HepG2 (cell line): ENCODE data around the gene MSI2. TPM values are rescaled to one million over a fixed set of nuclear protein-coding genes. Genes with fewer than 3 reads are reported as not detected.

Experiments
- ATAC-seq: fragments of 200-7000 bp; cut with Tn5 transposase; 3 replicates; pipeline ENCODE4 v1.9.1; 2020; ENCODE audit warnings: mild to moderate bottlenecking, moderate library complexity
- BruUV-seq: library from RNA; stranded (reverse); fragments of 400-500 nt; replicated peaks from 2 replicates; lab custom pipeline; 2021; lab: Mats Ljungman, UMichigan
- CTCF ChIA-PET: fragments of 300-600 bp; formaldehyde crosslinking; extraction: SDS; loops from one replicate; lab custom pipeline; 2021; ENCODE audit warnings: low total read pairs, inconsistent platforms, low intra/inter-chr PET ratio; lab: Yijun Ruan, JAX
- POLR2A ChIA-PET: fragments of 350-600 bp; sonication (Branson Sonifier 250); formaldehyde crosslinking; loops from one replicate; lab custom pipeline; 2020; ENCODE audit warnings: antibody characterized with exemption, inconsistent platforms; lab: Yijun Ruan, JAX
- DNase-seq: peaks from one replicate; pipeline ENCODE4 v3.0.0-alpha.2; 2015; ENCODE audit warnings: low spot score
- FAIRE-seq: peaks from 3 replicates; lab custom pipeline; 2011; peaks lifted over from hg19 to GRCh38; lab: Jason Lieb, UNC
- H2AFZ ChIP-seq: one replicate; pipeline ENCODE4 v1.6.1; 2011; ENCODE audit warnings: low read length, inconsistent platforms
- H3K27ac ChIP-seq: fragments of 300-600 bp; 3 replicates; pipeline ENCODE4 v1.8.0; 2011; ENCODE audit warnings: mixed run types, mild to moderate bottlenecking, mixed read lengths, low read length, inconsistent platforms; ENCODE audit not compliant: insufficient read depth; ENCODE audit errors: extremely low read length
- H3K27me3 ChIP-seq, 2 experiments: fragments of 200-600 bp in 1 of 2; 2 replicates in 1 of 2; 3 replicates in 1 of 2; pipeline versions ENCODE4 v1.6.0 to v1.8.0; 2011; ENCODE audit warnings: low read length in 2 of 2, mild to moderate bottlenecking in 2 of 2, moderate library complexity in 2 of 2, inconsistent platforms in 1 of 2; ENCODE audit not compliant: insufficient read depth in 2 of 2, control insufficient read depth in 1 of 2
- H3K36me3 ChIP-seq, 2 experiments: fragments of 200-600 bp in 1 of 2; replicated peaks in 1 of 2; 2 replicates in 1 of 2; 3 replicates in 1 of 2; pipeline versions ENCODE4 v1.5.1 to v1.8.0; 2011; ENCODE audit warnings: low read length in 2 of 2, inconsistent platforms in 1 of 2; ENCODE audit not compliant: insufficient read depth in 2 of 2, control insufficient read depth in 1 of 2
- H3K4me1 ChIP-seq: 2 replicates; pipeline ENCODE4 v1.5.1; 2012; ENCODE audit warnings: low read length, inconsistent platforms; ENCODE audit not compliant: insufficient read depth
- H3K4me2 ChIP-seq: 2 replicates; pipeline ENCODE4 v1.6.0; 2011; ENCODE audit warnings: low read depth, low read length, inconsistent platforms
- H3K4me3 ChIP-seq, 3 experiments: fragments of 200-600 bp in 1 of 3; sonication (generic), shearing (Covaris generic) in 1 of 3; replicated peaks in 1 of 3; 2 replicates each; pipeline ENCODE4 v1.5.1; 2011 to 2016; ENCODE audit warnings: low read length in 3 of 3, inconsistent platforms in 2 of 3, low read depth in 2 of 3, mild to moderate bottlenecking in 2 of 3, control low read depth in 1 of 3, mixed read lengths in 1 of 3; ENCODE audit not compliant: insufficient read depth in 1 of 3
- H3K79me2 ChIP-seq: one replicate; pipeline ENCODE4 v1.6.1; 2011; ENCODE audit warnings: low read length, inconsistent platforms; ENCODE audit not compliant: insufficient read depth
- H3K9ac ChIP-seq: 2 replicates; pipeline ENCODE4 v1.6.0; 2011; ENCODE audit warnings: mild to moderate bottlenecking, low read depth, low read length, inconsistent platforms; ENCODE audit not compliant: insufficient read depth
- H3K9me3 ChIP-seq: 2 replicates; pipeline ENCODE4 v1.5.1; 2012; ENCODE audit warnings: mild to moderate bottlenecking, low read length
- H4K20me1 ChIP-seq: 2 replicates; pipeline ENCODE4 v1.6.0; 2011; ENCODE audit warnings: inconsistent platforms, mild to moderate bottlenecking, low read length, moderate library complexity; ENCODE audit not compliant: insufficient read depth
- KMT2A ChIP-seq: sonication (generic); formaldehyde crosslinking; IDR thresholded peaks from 2 replicates; pipeline ENCODE4 v1.4.0; 2020; ENCODE audit warnings: missing genetic modification reagents
- TMF1 ChIP-seq: sonication (generic); formaldehyde crosslinking; IDR thresholded peaks from 2 replicates; pipeline ENCODE4 v1.8.1; 2022; ENCODE audit warnings: low read depth, missing genetic modification reagents
- WGBS: methylation state at CpG from one replicate; pipeline ENCODE4 v1.1.6; 2017; ENCODE audit warnings: low lambda C conversion rate; 5-methylcytosine and 5-hydroxymethylcytosine counted together
- in situ Hi-C: cut with HindIII; loops from 2 replicates; pipeline ENCODE4 v1.10.0; 2017; ENCODE audit warnings: low pct_unique_long_range_greater_than_20kb; ENCODE audit not compliant: extremely low pct_ligation_motif_present
- intact Hi-C: fragments of 100-400 bp; cut with micrococcal nuclease; formaldehyde crosslinking; loops from one replicate; pipeline ENCODE4 v1.10.0; 2022; ENCODE audit not compliant: unreplicated experiment
- polyA plus RNA-seq, 8 experiments: library from polyadenylated mRNA; depleted of rRNA in 3 of 8; stranded (reverse) in 7 of 8; unstranded in 1 of 8; fragments of >200 nt; fragmentation: Illumina TruSeq in 4 of 8; extraction: Trizol in 4 of 8; gene quantifications; 2 replicates each; pipeline versions ENCODE4 v1.2.1 to v1.2.3, GENCODE V29; 2011 to 2016; ENCODE audit warnings: low read depth in 4 of 8, missing spikeins in 1 of 8, mixed read lengths in 1 of 8; ENCODE audit not compliant: insufficient read depth in 1 of 8
- total RNA-seq, 5 experiments: library from RNA; depleted of rRNA; stranded (reverse); fragments of >200 nt; fragmentation: Illumina TruSeq; extraction: Trizol; gene quantifications; 2 replicates each; pipeline ENCODE4 v1.2.3, GENCODE V29; 2016; ENCODE audit warnings: low read depth in 1 of 5
- TF ChIP-seq, protein P1 (sequence below): IDR thresholded peaks from 2 replicates; pipeline ENCODE4 v1.6.1; 2016
- TF ChIP-seq, protein P2 (sequence below): sonication (generic); formaldehyde crosslinking; IDR thresholded peaks from 2 replicates; pipeline ENCODE4 v1.5.1; 2020; ENCODE audit warnings: mild to moderate bottlenecking, missing genetic modification reagents, moderate library complexity
- TF ChIP-seq, protein P3 (sequence below): sonication (generic); formaldehyde crosslinking; IDR thresholded peaks from 2 replicates; pipeline ENCODE4 v1.4.0; 2020; ENCODE audit warnings: missing genetic modification reagents, mild to moderate bottlenecking, borderline replicate concordance

MSI2 gene
- total and polyA plus RNA-seq, 2 of the 13 experiments (the other 11 are each of a cell fraction or from before 2014, with no cell fraction given) = 77.5 to 78.4 TPM

DNA sequence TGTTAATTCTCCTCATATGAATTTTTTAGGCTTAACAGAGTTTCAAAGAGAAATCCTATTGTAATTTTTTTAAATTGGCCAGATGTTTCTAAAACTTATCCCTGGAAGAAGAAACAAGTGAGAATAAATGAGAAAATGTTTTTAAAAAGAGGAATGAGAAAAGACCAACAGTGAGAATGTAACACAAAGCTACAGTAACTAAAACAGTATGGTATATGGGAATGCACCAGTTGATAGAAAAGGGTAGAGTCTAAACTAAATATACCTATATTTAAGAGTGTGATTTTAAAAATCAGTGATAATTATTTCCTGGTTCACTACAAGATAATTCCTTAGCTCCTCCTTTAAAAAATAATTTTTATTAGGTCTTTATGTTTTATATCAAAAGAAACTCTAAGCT lies 360.9 kb downstream of the MSI2 start (continued):
- TF ChIP-seq TMF1 = no peak
- no peak for TF ChIP-seq KMT2A (CRISPR knock-in tag)

DNA sequence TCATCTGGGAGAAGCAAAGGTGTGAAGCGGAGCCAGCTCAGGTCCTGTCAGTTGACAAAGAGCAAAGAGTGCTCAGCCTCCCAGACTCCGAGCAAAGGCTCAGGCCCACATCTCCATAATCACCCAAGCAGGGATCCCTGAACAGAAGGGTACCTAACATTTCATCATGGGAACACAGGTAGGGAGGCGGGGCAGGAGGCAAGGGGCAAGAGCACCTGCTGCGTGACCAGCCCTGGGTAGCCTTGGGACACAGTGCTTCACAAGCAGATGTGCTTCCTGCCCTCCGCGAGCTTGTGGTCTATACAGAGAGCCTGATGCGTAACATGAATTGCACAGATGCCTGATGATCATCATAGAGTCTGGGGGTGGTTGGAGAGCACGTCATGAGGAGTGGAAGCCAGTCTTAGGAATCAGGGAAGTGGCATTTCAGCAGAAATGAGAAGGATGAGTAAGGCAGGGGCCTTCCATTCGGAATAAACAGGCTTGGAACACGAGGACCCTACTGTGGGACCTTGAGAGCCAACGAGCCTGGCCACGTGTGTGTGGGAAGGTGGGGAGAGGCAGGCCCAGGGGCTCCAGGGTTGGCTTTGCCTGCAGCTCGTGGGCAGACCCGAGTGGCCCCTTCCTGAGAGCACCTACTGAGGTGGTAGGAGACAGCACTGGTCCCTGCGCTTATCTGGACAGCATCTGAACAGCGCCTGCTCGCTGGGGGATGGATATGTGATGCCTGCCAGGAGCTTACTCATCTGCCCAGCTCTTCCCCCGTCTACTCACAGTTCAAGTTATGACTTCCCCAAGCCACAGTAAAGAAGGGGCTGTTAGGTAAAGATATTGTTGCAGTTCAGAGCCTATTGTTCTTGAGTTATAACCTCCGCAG lies 363.0 kb downstream of the MSI2 start:
- no TSS peak for BruUV-seq
- POLR2A ChIA-PET = no interaction called here
- TF ChIP-seq, protein P1, sequence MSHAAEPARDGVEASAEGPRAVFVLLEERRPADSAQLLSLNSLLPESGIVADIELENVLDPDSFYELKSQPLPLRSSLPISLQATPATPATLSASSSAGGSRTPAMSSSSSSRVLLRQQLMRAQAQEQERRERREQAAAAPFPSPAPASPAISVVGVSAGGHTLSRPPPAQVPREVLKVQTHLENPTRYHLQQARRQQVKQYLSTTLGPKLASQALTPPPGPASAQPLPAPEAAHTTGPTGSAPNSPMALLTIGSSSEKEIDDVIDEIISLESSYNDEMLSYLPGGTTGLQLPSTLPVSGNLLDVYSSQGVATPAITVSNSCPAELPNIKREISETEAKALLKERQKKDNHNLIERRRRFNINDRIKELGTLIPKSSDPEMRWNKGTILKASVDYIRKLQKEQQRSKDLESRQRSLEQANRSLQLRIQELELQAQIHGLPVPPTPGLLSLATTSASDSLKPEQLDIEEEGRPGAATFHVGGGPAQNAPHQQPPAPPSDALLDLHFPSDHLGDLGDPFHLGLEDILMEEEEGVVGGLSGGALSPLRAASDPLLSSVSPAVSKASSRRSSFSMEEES (CRISPR knock-in tag) = no peak
- TF ChIP-seq, protein P2, sequence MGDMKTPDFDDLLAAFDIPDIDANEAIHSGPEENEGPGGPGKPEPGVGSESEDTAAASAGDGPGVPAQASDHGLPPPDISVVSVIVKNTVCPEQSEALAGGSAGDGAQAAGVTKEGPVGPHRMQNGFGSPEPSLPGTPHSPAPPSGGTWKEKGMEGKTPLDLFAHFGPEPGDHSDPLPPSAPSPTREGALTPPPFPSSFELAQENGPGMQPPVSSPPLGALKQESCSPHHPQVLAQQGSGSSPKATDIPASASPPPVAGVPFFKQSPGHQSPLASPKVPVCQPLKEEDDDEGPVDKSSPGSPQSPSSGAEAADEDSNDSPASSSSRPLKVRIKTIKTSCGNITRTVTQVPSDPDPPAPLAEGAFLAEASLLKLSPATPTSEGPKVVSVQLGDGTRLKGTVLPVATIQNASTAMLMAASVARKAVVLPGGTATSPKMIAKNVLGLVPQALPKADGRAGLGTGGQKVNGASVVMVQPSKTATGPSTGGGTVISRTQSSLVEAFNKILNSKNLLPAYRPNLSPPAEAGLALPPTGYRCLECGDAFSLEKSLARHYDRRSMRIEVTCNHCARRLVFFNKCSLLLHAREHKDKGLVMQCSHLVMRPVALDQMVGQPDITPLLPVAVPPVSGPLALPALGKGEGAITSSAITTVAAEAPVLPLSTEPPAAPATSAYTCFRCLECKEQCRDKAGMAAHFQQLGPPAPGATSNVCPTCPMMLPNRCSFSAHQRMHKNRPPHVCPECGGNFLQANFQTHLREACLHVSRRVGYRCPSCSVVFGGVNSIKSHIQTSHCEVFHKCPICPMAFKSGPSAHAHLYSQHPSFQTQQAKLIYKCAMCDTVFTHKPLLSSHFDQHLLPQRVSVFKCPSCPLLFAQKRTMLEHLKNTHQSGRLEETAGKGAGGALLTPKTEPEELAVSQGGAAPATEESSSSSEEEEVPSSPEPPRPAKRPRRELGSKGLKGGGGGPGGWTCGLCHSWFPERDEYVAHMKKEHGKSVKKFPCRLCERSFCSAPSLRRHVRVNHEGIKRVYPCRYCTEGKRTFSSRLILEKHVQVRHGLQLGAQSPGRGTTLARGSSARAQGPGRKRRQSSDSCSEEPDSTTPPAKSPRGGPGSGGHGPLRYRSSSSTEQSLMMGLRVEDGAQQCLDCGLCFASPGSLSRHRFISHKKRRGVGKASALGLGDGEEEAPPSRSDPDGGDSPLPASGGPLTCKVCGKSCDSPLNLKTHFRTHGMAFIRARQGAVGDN (CRISPR knock-in tag) = 0 out of 2 replicates have a peak, but pooled peaks have one; percentile 8
- TF ChIP-seq, protein P3, sequence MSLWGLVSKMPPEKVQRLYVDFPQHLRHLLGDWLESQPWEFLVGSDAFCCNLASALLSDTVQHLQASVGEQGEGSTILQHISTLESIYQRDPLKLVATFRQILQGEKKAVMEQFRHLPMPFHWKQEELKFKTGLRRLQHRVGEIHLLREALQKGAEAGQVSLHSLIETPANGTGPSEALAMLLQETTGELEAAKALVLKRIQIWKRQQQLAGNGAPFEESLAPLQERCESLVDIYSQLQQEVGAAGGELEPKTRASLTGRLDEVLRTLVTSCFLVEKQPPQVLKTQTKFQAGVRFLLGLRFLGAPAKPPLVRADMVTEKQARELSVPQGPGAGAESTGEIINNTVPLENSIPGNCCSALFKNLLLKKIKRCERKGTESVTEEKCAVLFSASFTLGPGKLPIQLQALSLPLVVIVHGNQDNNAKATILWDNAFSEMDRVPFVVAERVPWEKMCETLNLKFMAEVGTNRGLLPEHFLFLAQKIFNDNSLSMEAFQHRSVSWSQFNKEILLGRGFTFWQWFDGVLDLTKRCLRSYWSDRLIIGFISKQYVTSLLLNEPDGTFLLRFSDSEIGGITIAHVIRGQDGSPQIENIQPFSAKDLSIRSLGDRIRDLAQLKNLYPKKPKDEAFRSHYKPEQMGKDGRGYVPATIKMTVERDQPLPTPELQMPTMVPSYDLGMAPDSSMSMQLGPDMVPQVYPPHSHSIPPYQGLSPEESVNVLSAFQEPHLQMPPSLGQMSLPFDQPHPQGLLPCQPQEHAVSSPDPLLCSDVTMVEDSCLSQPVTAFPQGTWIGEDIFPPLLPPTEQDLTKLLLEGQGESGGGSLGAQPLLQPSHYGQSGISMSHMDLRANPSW = no peak
- no peaks in the 10 kb centered on the region for H4K20me1 ChIP-seq
- no peaks in the 10 kb centered on the region for H3K9me3 ChIP-seq
- DNase-seq (no peak), ATAC-seq (peak; percentile 22; the same call in 1 of the 3 replicates), FAIRE-seq (no peak)
- H2AFZ ChIP-seq = no peak overlapping the region
- H3K4me2 ChIP-seq = no peak overlapping the region
- H3K4me1 ChIP-seq = no peaks in the 10 kb centered on the region
- in situ Hi-C loops = no loop called here
- no peak overlapping the region for H3K27ac ChIP-seq
- 95% methylated on average over 18 of the region's 19 CpGs for WGBS
- no peak overlapping the region for H3K4me3 ChIP-seq
- H3K27me3 ChIP-seq = no peaks in the 10 kb centered on the region
- H3K36me3 ChIP-seq = peaks cover 33 to 64% of the 10 kb centered on the region in 2 experiments
- CTCF ChIA-PET = no interaction called here
- H3K9ac ChIP-seq = no peak overlapping the region
- intact Hi-C loops = no loop called here
- no peaks in the 10 kb centered on the region for H3K79me2 ChIP-seq
